Hepatic stellate cell (primary cell): ENCODE results near the gene ART4.

Experiments used
- DNase-seq: peaks from one replicate; pipeline ENCODE4 v3.0.0; 2011; ENCODE audit warnings: low spot score

ART4 gene

GRCh38 chr12:14810167-14810952 lies 33.0 kb downstream of the ART4 start:
- DNase-seq = no peak

GRCh38 chr12:14803830-14804160 lies 39.5 kb downstream of the ART4 start:
- no peak for DNase-seq

DNA sequence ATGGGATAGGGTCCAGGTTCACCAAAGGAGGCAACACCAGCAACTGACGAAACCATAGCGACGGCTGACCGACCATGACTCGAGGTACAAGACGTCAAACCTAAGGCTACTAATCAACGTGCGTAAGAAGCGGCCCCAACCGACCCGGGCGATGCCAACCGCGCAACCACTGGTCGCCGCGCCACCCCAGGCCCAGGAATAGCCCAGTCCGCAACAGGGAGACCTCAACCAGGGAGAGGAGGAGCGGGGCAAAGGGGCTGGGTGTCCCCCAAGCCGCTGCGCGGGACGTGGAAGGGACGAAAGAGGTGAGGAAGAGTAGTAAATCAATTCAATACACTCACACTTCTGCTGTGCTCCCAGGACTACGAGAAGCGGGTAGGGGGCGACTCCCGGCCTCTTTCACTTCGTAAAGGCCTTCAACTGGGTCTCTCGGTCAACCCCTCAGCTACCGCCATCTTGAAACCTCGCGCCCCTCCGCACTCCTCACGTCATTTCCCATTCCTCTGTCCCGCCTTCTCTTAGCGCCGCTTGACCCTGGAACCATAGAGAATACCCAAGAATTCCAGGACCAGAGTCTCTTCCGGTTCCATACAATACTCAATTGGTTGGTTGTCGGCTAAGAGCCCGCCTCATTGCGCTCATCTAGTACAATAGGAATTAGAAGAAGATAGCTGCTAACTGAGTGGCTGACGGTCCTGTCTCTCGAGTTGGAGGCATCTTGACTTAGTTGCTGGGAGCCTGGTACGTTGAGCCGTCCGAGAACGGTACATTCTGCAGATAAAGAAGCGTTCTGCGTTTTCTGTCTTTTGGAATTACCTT lies 40.1 kb downstream of the ART4 start, which contains the start of the genes C12orf60 and WBP11:
Gene C12orf60, plus strand, starts transcription at position 660 of the 819 bp plus-strand sequence. CDS start 19,266 bp downstream, outside the sequence.
Gene WBP11, minus strand, starts transcription at position 468 of the 819 bp plus-strand sequence. CDS start 2,095 bp downstream, outside the sequence.
- peak; percentile 92 for DNase-seq

DNA sequence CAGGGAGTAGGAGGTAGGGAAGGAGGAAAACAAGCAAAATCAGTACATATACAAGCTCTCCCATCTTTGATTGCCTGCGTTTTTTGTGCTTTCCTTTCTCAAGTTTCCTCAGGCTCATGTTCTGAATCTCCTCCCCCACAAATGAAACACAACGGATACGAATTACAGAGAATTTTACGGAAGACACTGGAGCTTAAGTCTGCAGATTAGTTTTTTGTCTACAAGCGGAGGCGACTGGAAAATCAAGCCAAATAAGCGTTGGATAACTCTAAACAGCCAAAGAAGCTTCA lies 40.7 kb downstream of the ART4 start:
- no peak for DNase-seq

DNA sequence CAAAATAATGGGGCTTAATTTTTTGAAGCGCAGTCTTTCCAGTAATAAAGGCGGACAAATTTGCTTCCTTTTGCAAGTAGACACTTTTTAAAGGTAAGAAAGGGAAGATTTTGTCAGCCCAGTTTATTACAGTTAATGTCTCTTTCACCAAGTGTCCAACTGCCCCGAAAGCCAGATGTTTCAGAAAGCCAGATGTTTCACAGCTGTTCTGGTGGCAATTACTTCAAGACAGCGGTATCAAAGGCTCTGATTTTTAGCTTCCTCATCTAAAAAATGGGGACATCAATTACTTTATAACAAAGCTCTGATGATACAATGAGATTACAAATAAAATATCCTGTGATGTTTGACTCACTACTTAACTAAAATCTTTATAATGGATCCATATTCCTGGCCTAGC lies 41.1 kb downstream of the ART4 start:
- no peak for DNase-seq

DNA sequence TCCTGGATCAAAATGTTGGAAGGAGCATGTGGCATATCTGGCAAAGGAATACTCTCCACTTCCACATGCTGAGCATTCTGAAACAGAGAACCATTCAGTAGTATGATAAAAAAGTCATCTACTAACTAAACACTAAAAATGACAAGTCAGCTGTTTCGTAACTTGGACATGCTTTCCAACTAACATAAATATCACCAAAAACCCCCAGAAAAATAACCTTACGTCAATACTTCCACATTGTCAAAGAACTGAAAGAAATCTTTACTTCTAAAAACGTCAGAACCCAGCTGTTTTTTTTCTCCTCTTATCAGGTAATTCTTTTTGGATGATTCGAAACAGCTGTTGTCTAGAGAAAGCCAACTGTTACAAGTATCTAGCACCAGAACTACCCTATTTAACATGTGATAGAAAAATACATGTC lies 48.3 kb downstream of the ART4 start:
- no peak for DNase-seq

DNA sequence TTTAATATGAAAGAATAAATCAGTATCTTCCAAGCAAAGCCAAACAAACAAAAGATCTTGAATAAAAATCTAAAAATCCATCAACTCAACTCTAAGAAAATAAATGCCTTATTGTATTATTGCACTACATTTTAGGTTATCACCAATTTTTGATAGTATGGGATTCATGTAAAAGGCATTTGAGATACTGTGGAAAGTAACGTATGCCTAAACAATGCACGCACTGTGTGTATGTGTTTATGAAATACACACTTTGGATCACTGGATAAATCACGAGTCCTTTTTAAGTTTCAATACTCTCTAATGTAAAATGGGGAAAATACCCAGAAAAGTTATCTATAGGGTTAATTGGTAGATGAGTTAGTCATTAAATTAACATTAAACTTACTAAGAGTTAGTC lies 57.8 kb downstream of the ART4 start:
- no peak for DNase-seq

- DNase-seq = no peak
Observed at GRCh38 chr12:14784471-14784870, 58.9 kb downstream of the ART4 start.

DNA sequence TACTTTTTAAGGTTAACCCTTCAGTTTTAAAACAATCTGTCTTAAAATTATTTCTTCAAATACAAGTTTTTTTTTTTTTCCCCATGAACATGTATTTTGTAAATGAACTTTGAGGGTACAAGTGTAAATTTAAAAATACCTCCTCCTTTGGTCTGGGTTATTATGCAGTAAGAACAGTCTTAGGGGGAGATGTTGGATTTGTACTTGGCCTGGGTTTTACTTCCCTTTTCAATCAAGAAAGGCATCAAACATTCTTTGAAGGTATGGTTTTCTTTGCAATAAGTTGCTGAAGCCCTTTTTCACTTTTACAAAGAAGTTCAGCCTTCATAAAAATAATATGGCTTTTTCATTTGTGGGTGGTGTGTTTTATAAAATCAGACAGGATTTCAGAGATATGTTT lies 60.6 kb downstream of the ART4 start:
- DNase-seq = no peak

DNA sequence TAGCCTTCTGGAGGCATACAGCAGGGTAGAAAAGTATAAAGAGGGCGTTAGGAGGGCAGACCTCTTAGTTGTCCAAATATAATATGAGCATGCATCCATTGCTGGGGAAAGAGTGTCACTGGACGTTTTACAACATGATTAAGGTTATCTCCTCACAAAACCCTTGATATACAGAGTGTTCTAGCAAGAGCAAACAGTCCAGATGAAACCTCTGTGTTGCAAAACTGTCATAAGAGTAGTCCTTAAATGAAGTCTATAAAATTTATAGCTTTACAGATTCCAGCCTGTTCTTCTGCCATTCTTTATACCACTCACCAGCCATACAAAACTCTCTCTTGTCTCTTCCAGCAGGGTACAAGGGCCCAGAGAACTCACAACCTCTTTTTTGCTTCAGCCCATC lies 61.8 kb downstream of the ART4 start:
- no peak for DNase-seq

DNA sequence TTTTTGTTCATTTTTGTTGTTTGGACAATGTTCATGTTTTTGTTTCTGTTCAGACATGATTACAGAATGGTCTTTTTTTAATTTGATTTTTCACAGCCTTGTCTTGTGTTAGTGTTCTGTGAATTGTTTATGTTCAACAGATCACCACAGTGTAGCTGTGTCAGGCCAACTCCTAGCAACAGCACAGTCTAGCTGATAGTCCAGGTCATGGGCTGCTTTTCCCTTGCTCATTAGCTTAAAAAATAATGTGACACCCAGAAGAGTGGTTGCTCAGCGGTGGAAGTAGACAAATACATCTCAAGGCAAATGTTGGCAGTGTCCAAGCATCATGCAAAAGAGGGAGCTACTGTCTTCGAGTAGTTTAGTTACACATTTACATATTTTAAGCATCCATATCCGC lies 62.5 kb downstream of the ART4 start:
- DNase-seq = no peak

GRCh38 chr12:14779834-14780233 lies 63.5 kb downstream of the ART4 start:
- DNase-seq = no peak

GRCh38 chr12:14777271-14777670 lies 66.1 kb downstream of the ART4 start:
- DNase-seq = no peak

GRCh38 chr12:14776236-14776961 lies 66.9 kb downstream of the ART4 start:
- peak; percentile 29 for DNase-seq

- peak; percentile 47 for DNase-seq
Observed at GRCh38 chr12:14775636-14775980, 67.7 kb downstream of the ART4 start.
